Motor neuron (in vitro differentiated cells): ENCODE data around the gene SPON1. TPM values are rescaled to one million over a fixed set of nuclear protein-coding genes. Genes with fewer than 3 reads are reported as not detected.

ENCODE experiments used
- ATAC-seq, 8 experiments: fragments of 200-7000 bp; cut with Tn5 transposase; replicated peaks in 6 of 8; 2 replicates each; pipeline ENCODE4 v1.8.0; 2021; ENCODE audit warnings: mild to moderate bottlenecking in 8 of 8, moderate library complexity in 8 of 8
- H3K27ac ChIP-seq, 2 donors: fragments of 250-450 bp; sonication (Bioruptor Pico); 2 replicates each; pipeline ENCODE4 v1.9.0; 2021; ENCODE audit warnings: antibody characterized with exemption in 2 of 2, mild to moderate bottlenecking in 2 of 2, moderate library complexity in 1 of 2
- H3K4me1 ChIP-seq, 2 donors: fragments of 250-450 bp; sonication (Bioruptor Pico); replicated peaks in 1 of 2; 2 replicates each; pipeline ENCODE4 v1.6.1; 2021; ENCODE audit warnings: antibody characterized with exemption in 2 of 2, mild to moderate bottlenecking in 2 of 2, moderate library complexity in 1 of 2
- H3K4me3 ChIP-seq, 5 donors: fragments of 250-450 bp; sonication (Bioruptor Pico); 2 replicates each; pipeline ENCODE4 v1.9.0; 2021; ENCODE audit warnings: antibody characterized with exemption in 5 of 5, mild to moderate bottlenecking in 5 of 5, moderate library complexity in 4 of 5
- WGBS, 10 experiments: fragments of 450-650 bp; shearing (Covaris generic); methylation state at CpG; one replicate each; pipeline ENCODE4 v1.0.0; 2022; 5-methylcytosine and 5-hydroxymethylcytosine counted together
- in situ Hi-C, 9 experiments: fragments of 400-800 bp; cut with MboI; loops; one replicate each; pipeline ENCODE4 v1.15.0; 2021; ENCODE audit warnings: low sequenced_read_pairs in 9 of 9, low pct_unique_long_range_greater_than_20kb in 2 of 9; ENCODE audit not compliant: unreplicated experiment in 9 of 9
- total RNA-seq, 8 experiments: library from RNA; unstranded; fragments of 300-600 nt; gene quantifications; 2 replicates each; pipeline versions ENCODE4 v1.2.3 to v1.2.4, GENCODE V29; 2022

Gene SPON1
- total RNA-seq, 8 experiments from 2014 or later: 0.41 to 294 (median 9.5) TPM

- in situ Hi-C loops: loop anchor here in 1 of 9 experiments (10.0 kb wide), 1 partner anchor 155 kb away; no protein-coding TSS in a partner anchor
- 65 to 93% (median 80%) methylated on average over 2 to 4 of the region's 4 CpGs; no CpG with 5 or more reads in 4 of the 10 experiments for WGBS, 10 experiments
- H3K27ac ChIP-seq: no peak overlapping the region
Measured at GRCh38 chr11:14309425-14310192, 347.1 kb downstream of the SPON1 start.

GRCh38 chr11:14310679-14311078, 348.2 kb downstream of the SPON1 start:
- Histone ChIP-seq H3K4me3 (no peak overlapping the region), H3K4me1 (peaks cover 3 to 4% of the 10 kb centered on the region in 2 donors), H3K27ac (no peak overlapping the region)
- in situ Hi-C loops: no loop called here
- 0 to 100% (median 14%) methylated on average over 1 of the region's 1 CpG; no CpG with 5 or more reads in 5 of the 10 experiments for WGBS, 10 experiments
- ATAC-seq: peak in 3 of 8 experiments; percentile 19 to 60 (median 26)

More at GRCh38 chr11:14309425-14310192, 347.1 kb downstream of the SPON1 start:
- H3K4me3 ChIP-seq: no peak overlapping the region
- peaks cover 3 to 4% of the 10 kb centered on the region in 2 donors for H3K4me1 ChIP-seq
- ATAC-seq: peak in 4 of 8 experiments; percentile 10 to 46 (median 40)

- no peak for ATAC-seq
- WGBS, 10 experiments: 38 to 100% (median 96%) methylated on average over 2 to 4 of the region's 4 CpGs; no CpG with 5 or more reads in 2 of the 10 experiments
- no peak overlapping the region for H3K27ac ChIP-seq
- H3K4me3 ChIP-seq: no peak overlapping the region
- peaks cover 3 to 4% of the 10 kb centered on the region in 2 donors for H3K4me1 ChIP-seq
- in situ Hi-C loops: no loop called here
Measured at GRCh38 chr11:14312736-14313438, 350.4 kb downstream of the SPON1 start.

- WGBS, 10 experiments: 66 to 100% (median 83%) methylated on average over 1 to 2 of the region's 2 CpGs
- in situ Hi-C loops: no loop called here
- no peak for ATAC-seq
- Histone ChIP-seq H3K27ac (no peak overlapping the region), H3K4me1 (peaks cover 0 to 3% of the 10 kb centered on the region in 2 donors), H3K4me3 (no peak overlapping the region)
Measured at GRCh38 chr11:14314127-14314526, 351.6 kb downstream of the SPON1 start.

- no peak for ATAC-seq
- Histone ChIP-seq H3K4me1 (no peaks in the 10 kb centered on the region), H3K27ac (no peak overlapping the region), H3K4me3 (no peak overlapping the region)
- 92 to 100% (median 100%) methylated on average over 1 to 2 of the region's 2 CpGs; no CpG with 5 or more reads in 1 of the 10 experiments for WGBS, 10 experiments
- in situ Hi-C loops: no loop called here
Measured at GRCh38 chr11:14315130-14315529, 352.6 kb downstream of the SPON1 start.
